ENCODE measurements around the gene RGS9BP. TPM values are rescaled to one million over a fixed set of nuclear protein-coding genes. Genes with fewer than 3 reads are reported as not detected.

RGS9BP gene
- total and polyA plus RNA-seq, 2 of the 13 experiments (the other 11 are each of a cell fraction or from before 2014, with no cell fraction given), result 0.01 TPM; not detected in 1

- TF ChIP-seq ZBTB3 (CRISPR knock-in tag; IDR thresholded peaks at IDR 0.05; ENCODE audit: borderline replicate concordance, low read depth), result no peak
- TF ChIP-seq TARDBP (CRISPR knock-in tag; IDR thresholded peaks at IDR 0.05), result no peak
- TF ChIP-seq ZNF382 (CRISPR knock-in tag; IDR thresholded peaks at IDR 0.05; ENCODE audit: borderline replicate concordance), result no peak
- peak; percentile 39; the same call in 1 of the 2 replicates for TF ChIP-seq TFDP1 (CRISPR knock-in tag; IDR thresholded peaks at IDR 0.05; ENCODE audit: borderline replicate concordance)
- peak; percentile 57 for TF ChIP-seq ZNF687 (CRISPR knock-in tag; IDR thresholded peaks at IDR 0.05)
- TF ChIP-seq MAX (IDR thresholded peaks at IDR 0.05), result peak; percentile 64
- no peak for TF ChIP-seq CEBPG (CRISPR knock-in tag; IDR thresholded peaks at IDR 0.05)
- 0 out of 2 replicates have a peak, but pooled peaks have one; percentile 39 for TF ChIP-seq ZSCAN25 (CRISPR knock-in tag; IDR thresholded peaks at IDR 0.05)
- TF ChIP-seq RNF2 (conservative IDR thresholded peaks at IDR 0.05; ENCODE audit: low read depth), result 0 out of 2 replicates have a peak, but pooled peaks have one; percentile 32
- TF ChIP-seq MED1 (CRISPR knock-in tag; IDR thresholded peaks at IDR 0.05), result no peak
- 0 out of 2 replicates have a peak, but pooled peaks have one; percentile 42 for TF ChIP-seq CSRNP1 (CRISPR knock-in tag; IDR thresholded peaks at IDR 0.05)
- TF ChIP-seq GATAD1 (CRISPR knock-in tag; IDR thresholded peaks at IDR 0.05), result no peak
- TF ChIP-seq ZNF563 (CRISPR knock-in tag; IDR thresholded peaks at IDR 0.05), result 0 out of 2 replicates have a peak, but pooled peaks have one; percentile 40
- TF ChIP-seq NR0B2 (CRISPR knock-in tag; IDR thresholded peaks at IDR 0.05), result no peak
- TF ChIP-seq MTA1 (CRISPR knock-in tag; IDR thresholded peaks at IDR 0.05; ENCODE audit: borderline replicate concordance), result 0 out of 2 replicates have a peak, but pooled peaks have one; percentile 0
- no peak for TF ChIP-seq PHF5A (CRISPR knock-in tag; IDR thresholded peaks at IDR 0.05; ENCODE audit: low read depth, unreplicated experiment)
- no peak for TF ChIP-seq SP5 (CRISPR knock-in tag; IDR thresholded peaks at IDR 0.05; ENCODE audit: borderline replicate concordance, low read depth)
- TF ChIP-seq NAIF1 (CRISPR knock-in tag; IDR thresholded peaks at IDR 0.05; ENCODE audit: borderline replicate concordance), result no peak
- TF ChIP-seq STAT6 (CRISPR knock-in tag; IDR thresholded peaks at IDR 0.05; ENCODE audit: borderline replicate concordance), result no peak
These were observed 692 bp downstream of the RGS9BP start (continued) for GRCh38 chr19:32676186-32676894.

All from HepG2 (cell line).